Measurements from ENCODE around the gene QARS1.

QARS1 gene

DNA sequence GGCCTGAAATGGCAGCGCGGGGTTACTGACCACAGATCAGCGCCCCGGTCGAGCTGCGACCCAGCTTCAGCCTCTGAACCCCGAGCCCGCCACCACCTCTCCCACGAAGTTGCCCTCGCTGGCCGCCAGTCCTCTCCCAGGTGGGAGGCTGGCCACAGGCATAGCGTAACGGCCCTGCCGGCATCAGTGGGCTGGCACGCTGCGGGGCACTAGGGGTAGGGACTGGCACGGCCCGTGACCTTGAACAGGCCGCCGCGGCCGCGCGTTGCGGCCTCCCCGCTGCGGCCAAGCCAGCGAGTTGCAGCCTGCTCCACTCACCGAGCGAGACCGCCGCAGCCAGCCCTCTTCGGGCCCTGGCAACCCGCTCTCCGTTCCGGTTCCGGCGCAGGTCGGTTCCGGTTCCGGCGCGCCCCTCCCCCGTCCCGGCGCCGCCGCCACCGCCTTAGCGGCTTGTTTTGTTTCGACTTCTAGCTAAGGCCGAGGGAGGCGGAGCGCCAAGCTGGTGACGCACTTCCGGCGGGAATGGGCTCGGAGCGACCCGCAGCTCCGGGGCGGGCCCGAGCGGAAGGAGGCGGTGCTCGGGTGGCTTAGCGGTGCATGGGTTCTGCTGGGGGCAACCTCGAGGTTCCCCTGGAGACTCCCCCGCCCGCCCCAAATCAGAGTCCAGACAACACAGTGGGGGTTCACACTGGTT is 16.0 kb upstream of the QARS1 start, which contains the start of gene USP19:
USP19 (minus strand) TSS at position 386 of the 694 bp plus-strand sequence. CDS start 1,678 bp downstream, outside the sequence.
- DNase-seq (ENCODE audit: low read depth in 2 of 3, low spot score in 2 of 3), result peak; percentile 81 to 88 (median 85)

DNA sequence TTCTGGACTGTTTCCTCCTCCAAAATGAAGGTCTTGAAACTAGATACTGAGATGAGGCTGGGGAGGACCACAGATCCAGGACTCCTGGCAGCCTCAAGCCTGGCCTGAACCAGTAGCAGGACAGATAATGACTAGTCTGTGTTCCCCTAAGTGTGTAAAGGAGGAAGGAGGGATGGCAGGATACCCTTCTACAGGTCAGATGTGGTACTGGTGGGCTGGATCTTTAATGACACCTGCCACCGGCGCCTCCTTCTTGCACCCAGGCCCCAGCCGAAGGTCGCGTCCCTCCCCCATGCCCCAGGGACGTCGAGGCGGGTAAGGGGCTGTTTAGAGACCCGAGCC is 15.5 kb upstream of the QARS1 start:
- DNase-seq (ENCODE audit: low read depth in 2 of 3, low spot score in 2 of 3), result no peak

DNA sequence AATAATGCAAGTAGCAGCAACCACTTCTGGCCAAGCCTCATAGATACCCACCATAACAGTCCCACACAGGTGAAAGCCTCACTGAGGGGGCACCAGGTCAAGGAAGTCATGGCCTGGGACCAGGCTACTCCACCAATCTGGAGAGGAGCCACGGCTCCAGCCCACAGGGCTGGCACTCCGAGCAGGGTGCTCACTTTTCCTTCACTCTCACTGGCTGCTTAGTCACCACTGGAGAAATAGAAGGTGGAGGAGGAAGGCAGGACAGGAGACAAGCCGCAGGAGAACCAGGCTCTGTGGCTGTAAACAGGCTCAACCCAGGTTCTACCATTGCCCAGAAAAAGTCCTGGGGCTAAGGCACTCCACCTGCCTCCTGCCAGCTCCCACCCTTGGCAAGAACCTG is 14.9 kb upstream of the QARS1 start:
- no peak for DNase-seq (ENCODE audit: low read depth in 2 of 3, low spot score in 2 of 3)

DNA sequence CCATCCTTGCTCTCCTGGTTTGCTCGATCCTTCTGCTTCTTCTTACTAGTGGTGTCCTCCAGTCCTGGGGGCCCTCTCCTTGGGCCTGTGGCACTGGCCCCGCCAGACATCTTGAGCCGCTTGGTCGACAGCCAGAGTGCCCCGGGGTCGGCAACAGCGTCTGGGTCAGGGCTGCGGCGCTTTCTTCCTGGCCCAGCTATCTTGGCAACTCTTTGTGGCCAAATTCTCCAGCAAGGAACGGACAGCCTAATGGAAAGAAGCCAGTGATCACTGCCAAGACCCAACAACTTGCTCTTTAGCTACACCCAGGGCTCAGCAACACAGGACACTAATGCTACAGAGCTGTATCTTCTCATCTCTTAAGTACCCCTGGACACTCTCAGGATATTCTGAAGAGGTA is 14.5 kb upstream of the QARS1 start:
- DNase-seq (ENCODE audit: low read depth in 2 of 3, low spot score in 2 of 3), result no peak

DNA sequence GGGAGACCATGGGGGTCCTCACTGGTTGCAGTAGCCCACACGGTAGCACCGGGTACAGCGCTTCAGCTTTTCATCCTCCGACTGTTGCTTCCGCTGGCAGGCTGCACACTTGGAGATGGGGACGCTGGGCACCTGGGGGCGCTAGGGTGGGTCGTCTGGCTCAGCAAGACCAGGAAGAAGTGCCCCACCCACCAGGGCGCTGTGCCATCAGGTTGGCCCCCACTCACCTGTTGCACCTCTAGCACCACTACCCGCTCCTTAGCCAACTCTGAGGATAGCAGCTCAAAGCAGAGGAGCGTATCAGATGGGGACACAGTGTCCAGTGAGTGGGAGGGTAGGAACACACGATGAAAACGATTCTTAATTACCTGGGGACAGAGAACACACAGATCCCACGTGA is 7.7 kb upstream of the QARS1 start:
- no peak for DNase-seq (ENCODE audit: low read depth in 2 of 3, low spot score in 2 of 3)

DNA sequence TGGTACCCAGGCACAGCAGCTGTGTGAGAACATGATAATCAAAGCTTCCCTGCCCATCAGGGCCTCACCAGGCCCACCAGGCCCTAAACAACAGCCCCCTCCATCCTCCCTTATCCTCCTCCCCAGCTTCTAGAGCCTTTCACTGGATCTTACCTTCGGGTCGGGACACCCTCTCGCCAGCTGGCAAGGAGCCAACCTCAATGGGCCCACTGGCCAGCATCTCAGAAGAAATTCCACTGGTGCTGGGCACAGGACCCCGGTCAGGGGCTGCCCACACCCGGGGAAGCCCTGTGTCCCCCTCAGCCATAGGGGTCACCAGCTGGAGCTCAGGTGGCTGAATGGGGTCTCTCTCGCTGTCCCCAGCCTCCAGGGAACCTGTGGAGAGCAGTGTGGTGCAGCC is 6.8 kb upstream of the QARS1 start:
- DNase-seq (ENCODE audit: low read depth in 2 of 3, low spot score in 2 of 3), result no peak

DNA sequence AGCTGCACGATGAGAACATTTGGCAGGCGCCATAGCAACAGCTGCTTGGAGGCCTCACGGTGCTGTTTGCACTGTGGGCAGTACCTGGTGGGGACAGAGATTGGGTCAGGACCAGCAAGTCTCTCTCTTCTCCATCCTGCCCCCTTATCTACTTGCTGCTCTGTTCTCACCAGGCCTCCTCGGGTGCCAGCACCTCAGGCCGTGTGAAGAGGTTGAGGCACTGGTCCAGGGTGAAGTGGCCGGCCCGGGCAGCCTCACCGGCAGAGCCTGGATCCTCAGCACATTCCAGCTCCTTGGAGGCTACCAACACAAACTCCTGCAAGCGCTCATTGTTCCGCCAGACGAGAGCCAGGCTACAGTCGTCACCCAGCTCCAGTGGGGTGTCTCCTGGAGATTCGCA is 6.2 kb upstream of the QARS1 start:
- no peak for DNase-seq (ENCODE audit: low read depth in 2 of 3, low spot score in 2 of 3)

DNA sequence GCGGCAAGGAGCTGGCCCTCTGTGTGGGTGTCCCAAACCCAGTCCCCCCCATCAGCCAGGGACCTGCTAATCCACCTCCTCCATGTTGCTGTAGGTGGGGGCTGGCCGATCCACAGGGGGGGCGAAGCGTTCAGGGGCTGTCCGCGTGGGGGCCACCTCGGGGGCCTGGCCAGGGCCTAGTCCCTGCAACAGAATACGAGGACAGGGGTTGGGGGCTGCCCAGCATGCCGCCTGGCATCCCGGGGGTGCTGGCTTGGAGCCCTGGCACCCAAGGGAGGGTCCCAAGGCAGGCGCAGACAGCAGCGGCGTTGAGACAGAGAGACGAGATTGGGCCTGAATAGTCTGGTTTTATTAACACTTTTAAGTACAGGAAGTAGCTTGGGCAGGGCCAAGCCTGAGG is 3.8 kb upstream of the QARS1 start:
- no peak for DNase-seq (ENCODE audit: low read depth in 2 of 3, low spot score in 2 of 3)

DNA sequence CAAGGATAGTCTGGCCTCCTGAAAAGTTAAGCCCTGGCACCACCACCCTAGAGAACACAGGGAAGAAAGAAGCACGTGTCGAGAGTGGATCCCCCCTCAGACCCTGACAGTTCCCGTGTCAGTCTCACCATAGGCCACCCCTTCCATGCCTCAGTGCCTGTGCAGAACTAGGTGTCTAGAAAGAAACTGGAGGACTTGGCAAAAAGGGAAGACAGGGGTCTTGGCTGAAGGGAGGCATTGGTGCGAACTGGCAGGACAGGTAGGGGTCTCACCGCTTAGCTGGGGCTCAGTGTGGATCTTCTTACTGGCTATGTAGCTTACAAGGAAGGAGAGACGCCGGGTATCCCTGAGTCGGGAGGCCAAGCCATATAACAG is 518 bp downstream of the QARS1 start:
- DNase-seq (ENCODE audit: low read depth in 2 of 3, low spot score in 2 of 3), result no peak

DNA sequence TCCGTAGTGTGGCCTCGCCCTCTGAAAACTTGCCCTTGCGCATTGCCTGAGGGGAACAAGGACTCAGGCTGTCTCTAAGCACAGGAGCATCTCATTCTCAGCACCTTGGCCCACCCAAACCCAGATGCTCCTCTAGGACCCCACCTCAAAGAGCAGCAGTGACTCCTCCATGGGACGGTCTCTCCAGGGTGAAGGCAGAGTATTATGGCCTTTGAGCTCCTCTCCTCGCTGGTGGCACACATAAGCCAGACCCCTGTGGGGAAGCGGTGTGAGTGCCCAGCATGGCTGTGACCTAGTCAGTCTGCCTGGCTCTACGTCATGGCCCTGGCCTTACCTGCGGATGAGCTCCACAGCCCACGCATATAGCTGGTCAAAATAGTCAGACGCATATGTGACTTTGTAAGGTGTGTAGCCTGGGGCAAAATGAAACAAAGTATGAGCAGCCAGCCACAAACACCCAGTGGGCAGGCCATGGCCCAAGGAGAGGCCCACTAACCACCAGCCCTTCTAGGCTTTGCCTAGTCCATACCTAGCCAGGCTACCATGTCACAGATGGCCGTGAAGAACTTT is 4.4 kb downstream of the QARS1 start:
- no peak for DNase-seq (ENCODE audit: low read depth in 2 of 3, low spot score in 2 of 3)

DNA sequence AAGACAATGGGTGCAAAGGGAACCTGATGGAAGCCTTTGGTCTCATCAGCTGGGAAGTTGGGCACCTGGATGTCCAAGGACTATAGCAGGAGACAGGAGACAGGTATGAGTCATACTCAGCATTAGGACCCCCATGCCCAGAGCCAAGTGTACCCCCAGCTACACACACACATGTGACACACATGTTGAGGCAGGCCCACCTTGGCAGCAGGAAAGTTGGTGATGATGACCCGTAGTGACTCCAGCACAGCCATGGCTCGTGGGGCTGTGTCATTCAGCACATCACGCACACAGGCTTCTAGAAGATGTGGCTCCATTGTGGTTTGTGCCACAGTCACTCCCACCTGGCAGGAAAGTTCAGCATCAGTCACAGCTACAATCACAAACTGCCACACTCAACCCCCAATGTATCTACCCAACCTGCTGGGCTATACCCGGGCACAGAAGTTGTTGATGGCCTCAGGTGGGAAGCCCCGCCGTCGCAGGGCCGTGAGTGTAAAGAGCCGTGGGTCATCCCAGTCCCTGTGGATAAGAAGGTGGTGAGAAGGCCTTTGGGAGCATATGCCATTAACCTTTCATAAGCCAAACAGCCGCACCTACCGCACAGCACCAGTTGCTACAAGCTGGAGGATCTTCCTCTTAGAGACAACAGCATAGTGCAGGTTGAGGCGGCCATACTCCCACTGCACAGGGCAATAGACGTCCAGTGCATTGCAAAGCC is 5.5 kb downstream of the QARS1 start:
- no peak for DNase-seq (ENCODE audit: low read depth in 2 of 3, low spot score in 2 of 3)

DNA sequence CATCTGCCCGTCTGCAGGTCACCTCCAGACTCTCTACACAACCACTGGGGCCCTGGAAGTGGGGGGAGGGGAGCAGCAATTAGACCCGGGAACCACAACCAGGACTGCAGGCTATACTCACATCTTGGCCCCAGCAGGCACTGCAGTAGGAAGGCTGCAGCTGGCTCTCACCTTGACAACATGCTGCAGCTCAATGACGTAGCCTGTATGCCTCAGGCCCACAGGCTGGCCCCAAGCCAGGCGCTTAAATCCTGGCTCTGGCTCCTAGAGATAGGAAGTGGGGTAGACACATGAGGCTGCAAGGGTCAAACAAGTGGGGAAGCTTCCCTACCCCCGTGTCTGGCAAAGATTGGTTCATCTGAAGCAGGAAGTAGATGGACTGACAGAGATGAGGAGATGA is 6.1 kb downstream of the QARS1 start:
- no peak for DNase-seq (ENCODE audit: low read depth in 2 of 3, low spot score in 2 of 3)

DNA sequence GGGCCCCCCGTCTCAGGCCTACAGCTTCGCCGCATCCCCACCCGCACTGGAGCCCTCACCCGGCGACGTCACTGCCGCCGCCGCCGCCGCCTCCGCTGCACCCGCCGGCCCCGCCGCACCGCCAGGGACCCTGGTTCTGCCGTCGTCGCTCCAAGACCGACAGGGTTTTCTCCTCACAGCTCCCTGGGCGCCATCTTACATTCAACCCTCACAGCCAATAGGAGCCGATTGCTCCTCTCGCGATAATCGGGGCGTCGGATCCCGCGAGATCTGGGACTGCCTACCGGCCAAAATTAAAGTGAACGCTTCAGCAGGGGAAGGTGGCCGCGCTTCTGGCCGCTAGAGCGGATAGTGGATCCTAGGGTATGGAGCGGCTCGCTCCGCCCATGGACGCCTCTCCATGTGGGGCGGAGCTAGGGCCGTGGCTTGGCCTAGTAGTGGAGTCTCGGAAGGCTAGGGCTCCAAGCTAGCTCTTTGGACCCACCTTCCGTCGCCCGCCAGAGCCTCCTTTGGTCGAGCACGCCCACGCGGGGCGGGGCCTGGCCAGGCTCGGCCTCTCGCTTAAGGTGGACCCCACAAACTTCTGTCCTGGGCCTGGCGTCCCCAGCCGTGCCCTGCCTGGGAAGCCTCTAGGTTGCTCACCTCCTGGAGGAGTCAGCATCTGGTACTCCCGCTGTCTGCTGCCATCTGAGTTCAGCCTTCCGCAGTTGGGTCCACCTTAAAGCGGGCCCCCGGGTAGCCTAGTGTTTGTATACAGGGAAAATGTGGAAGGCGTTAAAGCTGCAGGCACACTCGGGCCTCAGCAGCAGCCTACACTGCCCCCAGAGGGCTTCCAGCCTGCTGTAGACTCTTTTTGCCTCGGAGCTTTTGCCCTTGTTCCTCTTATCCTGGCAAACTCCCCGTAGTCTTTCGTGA is 10.4 kb downstream of the QARS1 start, which contains the start of gene QRICH1:
QRICH1 (minus strand) TSS at position 219 of the 915 bp plus-strand sequence. CDS start 17,054 bp downstream, outside the sequence.
- peak; percentile 88 to 93 (median 89) for DNase-seq (ENCODE audit: low read depth in 2 of 3, low spot score in 2 of 3)

DNA sequence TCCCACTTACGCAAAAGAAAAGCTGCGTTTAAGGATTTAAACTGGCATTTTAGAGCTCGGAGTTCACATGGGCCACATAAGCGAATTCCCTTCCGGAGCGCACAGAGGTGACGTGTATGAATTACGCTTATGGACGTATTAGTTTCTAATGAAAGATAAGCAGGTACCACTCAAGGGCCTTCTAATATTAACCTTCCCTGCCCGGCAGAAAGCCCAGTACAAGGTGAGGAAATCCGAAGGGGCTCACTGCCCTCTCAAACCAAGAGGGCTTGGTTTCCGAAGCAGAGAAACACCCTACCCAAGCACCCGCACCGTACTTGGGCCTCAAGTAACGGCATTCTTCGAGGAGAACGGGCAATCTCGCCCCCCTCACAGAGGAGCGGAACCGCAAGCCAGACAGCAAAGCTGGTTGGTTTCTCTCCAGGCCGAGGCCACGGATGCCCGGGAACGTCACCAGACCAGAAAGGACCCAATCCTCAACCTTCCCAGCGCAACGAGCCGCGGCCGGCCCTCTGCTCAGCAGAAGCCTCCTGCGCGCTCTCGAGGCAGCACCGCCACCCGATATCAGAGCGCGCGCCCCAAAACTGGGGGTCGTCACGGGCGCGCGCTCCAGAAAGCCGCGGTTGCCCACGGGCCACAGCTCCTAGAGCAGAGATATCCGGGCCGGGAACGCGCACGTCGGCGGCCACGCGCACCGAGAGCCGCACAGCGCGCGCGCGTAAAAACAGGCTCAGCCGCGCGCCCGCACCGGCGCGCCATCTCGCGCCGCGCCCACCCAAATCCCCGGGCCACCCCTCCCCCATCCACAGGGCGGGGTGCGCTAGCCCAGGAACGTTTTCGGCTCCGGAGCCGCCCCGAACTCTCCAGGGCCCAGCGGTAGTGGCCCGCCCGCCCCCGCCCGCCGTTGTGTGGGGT is 11.4 kb downstream of the QARS1 start:
- peak; percentile 56 to 74 (median 71) for DNase-seq (ENCODE audit: low read depth in 2 of 3, low spot score in 2 of 3)

DNA sequence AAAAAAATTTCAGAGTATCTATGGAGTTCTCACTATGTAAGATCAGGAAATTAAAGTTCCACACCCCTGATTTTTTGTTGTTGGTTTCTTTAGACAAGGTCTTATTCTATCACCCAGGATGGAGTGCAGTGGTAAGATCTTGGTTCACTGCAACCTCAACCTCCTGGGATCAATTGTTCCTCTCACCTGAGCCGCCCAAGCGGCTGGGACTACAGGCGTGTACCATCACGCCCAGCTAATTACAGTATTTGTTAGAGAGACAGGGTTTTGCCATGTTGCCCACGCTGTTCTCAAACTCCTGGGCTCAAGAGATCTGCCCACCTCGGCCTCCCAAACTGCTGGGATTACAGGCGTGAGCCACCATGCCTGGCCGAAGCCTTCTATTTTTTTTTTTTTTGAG is 23.1 kb downstream of the QARS1 start:
- no peak for DNase-seq (ENCODE audit: low read depth in 2 of 3, low spot score in 2 of 3)

DNA sequence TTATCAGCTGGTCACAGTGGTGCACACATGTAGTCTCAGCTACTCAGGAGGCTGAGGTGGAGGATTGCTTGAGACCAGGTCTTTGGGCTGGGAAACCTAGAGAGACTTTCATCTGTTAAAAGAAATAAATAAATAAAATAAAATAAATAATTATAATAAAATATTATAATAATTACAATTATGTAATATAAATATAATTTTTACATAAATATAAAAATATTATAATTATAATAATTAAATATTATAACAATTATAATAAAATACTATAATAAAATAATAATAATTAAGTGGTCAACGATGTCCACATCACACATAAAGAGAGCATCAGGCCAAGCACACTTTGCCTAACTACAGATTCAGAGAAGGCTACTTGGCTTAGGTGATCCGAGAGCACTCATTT is 25.3 kb downstream of the QARS1 start:
- no peak for DNase-seq (ENCODE audit: low read depth in 2 of 3, low spot score in 2 of 3)

DNA sequence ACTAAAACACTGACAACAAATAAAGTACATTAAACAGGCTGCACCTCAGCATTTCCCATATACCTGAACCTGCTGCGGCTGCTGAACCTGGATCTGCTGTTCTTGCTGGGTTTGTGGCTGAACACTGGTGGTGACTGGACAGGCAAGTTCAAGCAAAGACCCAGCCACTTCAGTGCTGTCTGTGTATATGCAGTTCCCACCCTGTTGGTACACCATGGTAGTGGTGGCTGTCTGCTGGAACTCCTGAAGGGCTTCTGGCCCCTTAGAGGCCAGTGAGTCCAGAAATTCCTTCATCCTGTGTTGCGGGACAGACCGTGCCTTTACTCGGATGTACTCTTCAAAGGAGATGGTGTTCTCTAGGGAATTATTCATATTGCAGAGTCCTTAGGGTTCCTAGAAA is 27.9 kb downstream of the QARS1 start:
- no peak for DNase-seq (ENCODE audit: low read depth in 2 of 3, low spot score in 2 of 3)

DNA sequence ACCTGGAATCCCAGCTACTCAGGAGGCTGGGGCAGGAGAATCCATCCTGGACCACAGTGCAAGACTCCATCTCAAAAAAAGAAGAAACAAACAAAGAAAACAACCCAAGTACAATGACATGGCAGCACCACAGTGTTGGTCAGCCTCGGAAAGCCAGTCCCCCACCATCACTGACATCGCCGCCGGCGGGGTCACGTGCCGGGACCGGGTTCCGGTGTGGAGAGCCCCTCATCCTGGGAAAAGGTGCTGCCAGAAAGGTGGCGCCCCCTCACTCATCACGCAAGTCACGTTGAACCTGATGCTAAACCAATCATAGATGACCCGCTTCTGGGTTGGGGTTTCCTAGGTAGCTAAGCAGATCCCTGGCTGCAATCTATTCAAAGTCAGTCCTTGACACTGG is 28.4 kb downstream of the QARS1 start:
- no peak for DNase-seq (ENCODE audit: low read depth in 2 of 3, low spot score in 2 of 3)

DNA sequence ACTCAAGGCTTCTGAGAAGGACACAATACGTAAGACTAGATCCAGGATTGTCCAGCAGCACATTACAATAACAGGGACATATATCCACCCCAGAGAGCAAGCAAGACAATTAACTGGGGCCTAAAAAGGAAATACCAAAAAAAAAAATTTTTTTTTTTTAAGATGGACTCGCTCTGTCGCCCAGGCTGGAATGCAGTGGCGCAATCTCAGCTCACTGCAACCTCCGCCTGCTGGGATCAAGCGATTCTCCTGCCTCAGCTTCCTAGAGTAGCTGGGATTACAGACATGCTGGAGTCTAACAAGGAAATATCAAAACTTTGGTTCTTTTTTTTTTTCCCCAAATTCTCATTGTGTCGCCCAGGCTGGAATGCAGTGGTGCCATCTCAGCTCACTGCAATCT is 46.5 kb downstream of the QARS1 start:
- DNase-seq (ENCODE audit: low read depth in 2 of 3, low spot score in 2 of 3), result no peak

DNA sequence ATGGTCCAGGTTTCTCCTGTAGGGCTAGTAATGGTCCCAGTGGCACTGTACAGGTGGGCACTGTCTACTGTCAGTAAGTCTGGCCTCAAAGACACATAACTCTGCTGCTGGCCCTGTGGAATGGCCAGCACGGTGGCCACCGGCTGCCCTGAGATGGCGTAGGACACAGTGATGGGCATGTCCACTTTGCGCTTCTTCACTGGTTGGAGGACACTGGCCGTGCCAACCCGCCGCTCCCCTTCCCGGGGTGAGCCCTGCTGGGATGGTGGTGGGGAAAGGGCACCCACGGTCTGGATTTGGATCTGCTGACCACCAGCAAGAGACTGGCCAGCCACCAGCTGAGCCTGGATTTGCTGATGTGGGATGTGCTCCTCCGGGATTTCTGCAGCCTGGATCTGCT is 47.3 kb downstream of the QARS1 start:
- DNase-seq (ENCODE audit: low read depth in 2 of 3, low spot score in 2 of 3), result no peak
